ENCODE results near the gene TACC2. TPM values are rescaled to one million over a fixed set of nuclear protein-coding genes. Genes with fewer than 3 reads are reported as not detected.

Gene TACC2
- total and polyA plus RNA-seq, 8 donors, result 17.9 to 43.6 (median 23.6) TPM

GRCh38 chr10:122240401-122240800, 251.4 kb downstream of the TACC2 start:
- TF ChIP-seq CTCF (IDR thresholded peaks at IDR 0.05), result no peak
- intact Hi-C loops (cut with DNase I), result no loop called here
- H3K36me3 ChIP-seq, result peaks cover 0 to 13% (median 5%) of the 10 kb centered on the region in 3 donors
- H3K27ac ChIP-seq, result no peak overlapping the region
- WGBS, 2 donors, result 96 to 99% methylated on average over 6 of the region's 6 CpGs
- DNase-seq, result no peak
- FAIRE-seq, result no peak
- no peak for ATAC-seq
- no peaks in the 10 kb centered on the region for H3K27me3 ChIP-seq
- no peaks in the 10 kb centered on the region for H3K9me3 ChIP-seq
- H3K4me1 ChIP-seq, result no peaks in the 10 kb centered on the region
- no peak overlapping the region for H3K4me3 ChIP-seq

GRCh38 chr10:122241836-122242235, 252.9 kb downstream of the TACC2 start:
- no peak overlapping the region for H3K4me3 ChIP-seq
- no peaks in the 10 kb centered on the region for H3K4me1 ChIP-seq
- peaks cover 0 to 13% (median 5%) of the 10 kb centered on the region in 3 donors for H3K36me3 ChIP-seq
- no peak for DNase-seq
- 89% methylated on average over 8 of the region's 8 CpGs for WGBS, 2 donors
- FAIRE-seq, result no peak
- TF ChIP-seq CTCF (IDR thresholded peaks at IDR 0.05), result no peak
- H3K9me3 ChIP-seq, result no peaks in the 10 kb centered on the region
- H3K27me3 ChIP-seq, result no peaks in the 10 kb centered on the region
- intact Hi-C loops (cut with DNase I), result no loop called here
- ATAC-seq, result no peak
- no peak overlapping the region for H3K27ac ChIP-seq

- intact Hi-C loops (cut with DNase I), result no loop called here
- DNase-seq (no peak), ATAC-seq (no peak)
Measured at GRCh38 chr10:122243550-122243949, 254.6 kb downstream of the TACC2 start.

GRCh38 chr10:122244001-122244975, 255.3 kb downstream of the TACC2 start:
- Histone ChIP-seq H3K9me3 (no peaks in the 10 kb centered on the region), H3K36me3 (peaks cover 0 to 5% (median 2%) of the 10 kb centered on the region in 3 donors), H3K27ac (no peak overlapping the region), H3K4me3 (no peak overlapping the region), H3K4me1 (no peaks in the 10 kb centered on the region), H3K27me3 (no peaks in the 10 kb centered on the region)
- WGBS, 2 donors, result 85 to 92% methylated on average over 11 of the region's 11 CpGs
- ATAC-seq (no peak), DNase-seq (no peak), FAIRE-seq (no peak)
- intact Hi-C loops (cut with DNase I), result no loop called here
- no peak for TF ChIP-seq CTCF (IDR thresholded peaks at IDR 0.05)

More at GRCh38 chr10:122243550-122243949, 254.6 kb downstream of the TACC2 start:
- Histone ChIP-seq H3K27ac (no peak overlapping the region), H3K9me3 (no peaks in the 10 kb centered on the region), H3K4me3 (no peak overlapping the region), H3K4me1 (no peaks in the 10 kb centered on the region), H3K36me3 (peaks cover 0 to 9% (median 5%) of the 10 kb centered on the region in 3 donors), H3K27me3 (no peaks in the 10 kb centered on the region)
- WGBS, 2 donors, result 89 to 95% methylated on average over 2 of the region's 2 CpGs
- TF ChIP-seq CTCF (IDR thresholded peaks at IDR 0.05), result no peak
- FAIRE-seq, result no peak

GRCh38 chr10:122245136-122245535, 256.2 kb downstream of the TACC2 start:
- no peak for TF ChIP-seq CTCF (IDR thresholded peaks at IDR 0.05)
- FAIRE-seq (no peak), DNase-seq (no peak), ATAC-seq (no peak)
- Histone ChIP-seq H3K9me3 (no peaks in the 10 kb centered on the region), H3K36me3 (peaks cover 0 to 5% (median 0%) of the 10 kb centered on the region in 3 donors), H3K27me3 (no peaks in the 10 kb centered on the region), H3K27ac (no peak overlapping the region), H3K4me1 (no peaks in the 10 kb centered on the region), H3K4me3 (no peak overlapping the region)
- 86 to 93% methylated on average over 4 of the region's 4 CpGs for WGBS, 2 donors
- intact Hi-C loops (cut with DNase I), result no loop called here

Measured in pancreas (tissue), 10 donors.